Fibroblast of the aortic adventitia (primary cell): ENCODE measurements around the gene SFT2D2. TPM values are rescaled to one million over a fixed set of nuclear protein-coding genes. Genes with fewer than 3 reads are reported as not detected.

Source experiments
- DNase-seq: peaks from one replicate; pipeline ENCODE4 v3.0.0-alpha.2; 2010; ENCODE audit warnings: low read depth
- H3K4me3 ChIP-seq: 2 replicates; pipeline ENCODE4 v1.5.1; 2011; ENCODE audit warnings: low read depth, mild to moderate bottlenecking, control low read depth, low read length, moderate library complexity
- total RNA-seq: library from RNA; depleted of rRNA; stranded (reverse); fragments of >200 nt; gene quantifications from 2 replicates; pipeline ENCODE4 v1.2.3, GENCODE V29; 2012; ENCODE audit warnings: low replicate concordance
- TF ChIP-seq, protein P1 (sequence below): IDR thresholded peaks from 2 replicates; pipeline ENCODE4 v1.5.1; 2011; ENCODE audit warnings: mild to moderate bottlenecking, low read length, control low read depth, inconsistent platforms; ENCODE audit not compliant: insufficient read depth

Gene SFT2D2
- total RNA-seq, 1 donor: 72.8 TPM

DNA sequence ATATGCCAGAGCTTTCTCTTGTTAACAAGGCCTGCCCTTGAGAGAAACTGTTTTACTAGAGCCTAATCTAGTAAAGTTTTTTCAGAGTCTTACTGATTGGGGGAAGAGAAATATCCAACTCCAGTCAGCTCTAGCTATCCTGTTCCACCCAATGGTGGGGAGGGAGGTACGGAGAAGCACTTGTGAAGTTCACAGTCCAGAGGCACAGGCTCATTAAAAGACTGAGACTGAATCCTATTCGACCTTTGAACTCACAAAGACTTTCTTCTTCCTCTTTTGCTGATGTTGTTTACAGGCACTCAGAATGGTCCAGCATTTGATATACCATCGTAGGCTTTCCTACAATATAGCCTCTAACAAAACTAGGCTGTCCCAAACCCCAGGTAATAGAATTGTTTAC lies 15.5 kb upstream of the SFT2D2 start:
- TF ChIP-seq, protein P1, sequence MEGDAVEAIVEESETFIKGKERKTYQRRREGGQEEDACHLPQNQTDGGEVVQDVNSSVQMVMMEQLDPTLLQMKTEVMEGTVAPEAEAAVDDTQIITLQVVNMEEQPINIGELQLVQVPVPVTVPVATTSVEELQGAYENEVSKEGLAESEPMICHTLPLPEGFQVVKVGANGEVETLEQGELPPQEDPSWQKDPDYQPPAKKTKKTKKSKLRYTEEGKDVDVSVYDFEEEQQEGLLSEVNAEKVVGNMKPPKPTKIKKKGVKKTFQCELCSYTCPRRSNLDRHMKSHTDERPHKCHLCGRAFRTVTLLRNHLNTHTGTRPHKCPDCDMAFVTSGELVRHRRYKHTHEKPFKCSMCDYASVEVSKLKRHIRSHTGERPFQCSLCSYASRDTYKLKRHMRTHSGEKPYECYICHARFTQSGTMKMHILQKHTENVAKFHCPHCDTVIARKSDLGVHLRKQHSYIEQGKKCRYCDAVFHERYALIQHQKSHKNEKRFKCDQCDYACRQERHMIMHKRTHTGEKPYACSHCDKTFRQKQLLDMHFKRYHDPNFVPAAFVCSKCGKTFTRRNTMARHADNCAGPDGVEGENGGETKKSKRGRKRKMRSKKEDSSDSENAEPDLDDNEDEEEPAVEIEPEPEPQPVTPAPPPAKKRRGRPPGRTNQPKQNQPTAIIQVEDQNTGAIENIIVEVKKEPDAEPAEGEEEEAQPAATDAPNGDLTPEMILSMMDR: no peak
- no peak for DNase-seq
- no peak overlapping the region for H3K4me3 ChIP-seq

DNA sequence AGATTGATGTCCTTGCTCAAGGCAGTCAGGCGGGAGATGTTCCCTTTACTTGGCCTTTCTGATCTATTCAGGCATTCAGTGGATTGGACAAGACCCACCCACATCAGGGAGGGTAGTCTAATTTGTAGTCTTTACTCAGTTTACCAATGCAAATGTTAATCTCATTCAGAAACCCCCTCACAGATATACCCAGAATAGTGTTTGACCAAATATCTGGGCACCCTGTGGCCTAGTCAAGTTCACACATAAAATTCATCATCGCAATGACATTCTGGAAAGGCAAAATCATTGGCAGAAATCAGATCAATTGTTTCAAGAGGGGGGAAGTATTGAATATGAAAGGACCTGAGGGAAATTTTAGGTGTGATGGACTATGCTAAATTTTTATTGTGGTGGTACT lies 12.5 kb upstream of the SFT2D2 start:
- TF ChIP-seq, protein P1: no peak
- DNase-seq: no peak
- H3K4me3 ChIP-seq: no peak overlapping the region

DNA sequence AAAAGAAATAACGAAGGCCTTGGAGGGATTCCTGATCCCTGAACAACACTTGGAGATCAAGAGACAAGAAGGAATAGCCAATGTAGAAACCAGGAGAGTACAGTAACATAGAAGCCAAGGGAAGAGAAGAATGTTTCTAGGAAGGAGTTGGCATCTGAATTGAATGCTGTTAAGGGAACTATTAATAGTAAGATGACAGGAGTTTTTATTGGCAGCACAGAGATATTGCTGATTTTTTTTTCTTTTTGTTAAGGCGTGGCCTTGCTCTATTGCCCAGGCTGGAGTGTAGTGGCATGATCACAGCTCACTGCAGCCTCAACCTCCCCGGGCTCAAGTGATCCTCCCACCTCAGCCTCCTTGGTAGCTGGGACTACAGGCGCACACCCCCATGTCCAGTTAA lies 9.6 kb upstream of the SFT2D2 start:
- H3K4me3 ChIP-seq: no peak overlapping the region
- TF ChIP-seq, protein P1: no peak
- peak; percentile 56 for DNase-seq

DNA sequence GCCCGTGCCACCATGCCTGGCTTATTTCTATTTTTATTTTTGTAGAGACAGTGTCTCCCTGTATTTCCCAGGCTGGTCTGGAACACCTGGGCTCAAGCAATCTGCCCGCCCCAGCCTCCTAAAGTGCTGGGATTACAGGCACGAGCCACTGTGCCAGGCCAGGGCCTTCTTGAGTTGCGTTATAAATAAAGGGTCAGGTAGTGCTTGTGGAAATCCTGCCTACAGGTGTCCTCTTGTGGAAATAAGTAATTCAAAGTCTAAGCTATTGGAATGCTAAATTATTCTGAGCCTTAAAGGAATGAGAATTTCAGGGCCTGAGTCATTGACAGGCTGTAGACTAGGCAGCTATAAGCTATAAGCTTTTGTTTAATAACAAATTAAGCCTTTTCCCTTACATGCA lies 8.1 kb upstream of the SFT2D2 start:
- no peak for DNase-seq
- TF ChIP-seq, protein P1: no peak

DNA sequence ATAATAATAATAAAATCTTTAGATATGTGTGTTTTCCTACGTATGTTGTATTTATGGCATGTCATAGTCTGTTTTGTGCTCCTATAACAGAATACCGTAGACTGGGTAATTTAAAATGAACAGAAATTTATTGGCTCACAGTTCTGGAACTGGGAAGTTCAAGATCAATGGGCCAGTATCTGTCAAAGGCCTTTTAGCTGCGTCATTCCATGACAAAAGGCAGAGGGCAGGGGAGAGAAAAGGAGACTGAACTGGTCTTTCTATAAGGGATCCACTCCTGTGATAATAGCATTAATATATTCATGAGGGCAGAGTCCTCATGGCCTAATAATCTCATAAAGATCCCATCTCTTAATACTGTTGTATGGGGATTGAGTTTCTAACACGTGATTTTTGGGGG lies 7.1 kb upstream of the SFT2D2 start:
- TF ChIP-seq, protein P1: no peak
- no peak for DNase-seq

More for the DNA sequence above, 8.1 kb upstream of the SFT2D2 start:
- no peak overlapping the region for H3K4me3 ChIP-seq

DNA sequence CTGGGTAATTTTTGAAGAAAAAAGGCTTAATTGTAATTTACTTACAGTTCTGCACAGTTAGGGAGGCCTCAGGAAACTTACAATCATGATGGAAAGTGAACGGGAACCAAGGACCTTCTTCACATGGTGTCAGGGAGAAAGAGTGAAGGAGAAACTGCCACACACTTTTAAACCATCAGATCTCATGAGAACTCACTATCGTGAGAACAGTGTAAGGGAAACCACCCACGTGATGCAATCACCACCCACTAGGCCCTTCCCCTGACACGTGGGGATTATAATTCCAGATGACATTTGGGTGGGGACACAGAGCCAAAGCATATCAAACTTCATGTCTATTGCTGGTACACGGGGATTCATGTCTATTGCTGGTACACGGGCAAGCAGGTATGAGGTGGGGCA lies 5.3 kb upstream of the SFT2D2 start:
- DNase-seq: no peak
- no peak overlapping the region for H3K4me3 ChIP-seq
- TF ChIP-seq, protein P1: no peak

More for the DNA sequence above, 7.1 kb upstream of the SFT2D2 start:
- H3K4me3 ChIP-seq: no peak overlapping the region

DNA sequence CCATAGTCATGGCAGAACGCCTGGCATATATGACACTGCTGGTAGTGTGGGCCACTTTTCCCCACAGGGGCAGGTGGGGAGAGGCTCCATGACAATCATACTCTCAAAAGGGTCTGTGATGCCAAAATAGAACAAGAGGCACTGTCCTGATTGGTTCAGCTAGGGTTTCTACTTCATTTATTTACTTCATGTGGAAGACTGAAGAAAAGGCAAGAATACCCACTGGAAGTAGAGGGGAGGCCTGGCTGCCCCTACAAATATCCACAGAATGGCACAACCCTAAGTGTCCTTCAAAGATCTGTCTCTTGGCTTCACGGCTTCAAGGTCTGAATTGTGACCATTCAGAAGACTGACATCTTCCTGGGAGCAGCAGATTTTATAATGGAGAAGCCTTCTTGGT lies 4.5 kb upstream of the SFT2D2 start:
- no peak for DNase-seq
- H3K4me3 ChIP-seq: no peak overlapping the region
- TF ChIP-seq, protein P1: no peak
